GM06990 (cell line): ENCODE measurements around the gene CNGA1.

Experiments used
- DNase-seq: peaks from one replicate; pipeline ENCODE4 v3.0.0-alpha.2; 2011; ENCODE audit not compliant: insufficient read length; ENCODE audit errors: extremely low read depth
- H3K27me3 ChIP-seq: replicated peaks from 2 replicates; pipeline ENCODE4 v1.6.0; 2011; ENCODE audit warnings: low read length; ENCODE audit not compliant: control insufficient read depth, insufficient read depth
- H3K36me3 ChIP-seq: 2 replicates; pipeline ENCODE4 v1.5.1; 2011; ENCODE audit warnings: low read length; ENCODE audit not compliant: control insufficient read depth, insufficient read depth
- H3K4me3 ChIP-seq: replicated peaks from 2 replicates; pipeline ENCODE4 v1.5.1; 2011; ENCODE audit warnings: low read depth, mild to moderate bottlenecking, control low read depth, low read length
- CTCF ChIP-seq: IDR thresholded peaks from 2 replicates; pipeline ENCODE4 v1.5.1; 2011; ENCODE audit warnings: low read length, control low read depth, mild to moderate bottlenecking, inconsistent platforms; ENCODE audit not compliant: insufficient read depth, poor library complexity, severe bottlenecking

Gene CNGA1

GRCh38 chr4:48016141-48017107, at the start of gene CNGA1, which contains the start of gene NIPAL1:
Gene CNGA1 (minus strand): TSS chr4:48016681. CDS start chr4:47952689, 63,992 bp downstream.
Gene NIPAL1 (plus strand): TSS chr4:48016772. CDS start chr4:48016840, 68 bp downstream.
- peak; percentile 70 for TF ChIP-seq CTCF
- DNase-seq = peak; percentile 88
- Histone ChIP-seq H3K4me3 (peak within 1 kb of the TSS; percentile 63), H3K27me3 (no peaks in the 10 kb centered on the region), H3K36me3 (no peaks in the 10 kb centered on the region)

- TF ChIP-seq CTCF = peak; percentile 32
- Histone ChIP-seq H3K36me3 (no peaks in the 10 kb centered on the region), H3K4me3 (no peak overlapping the region), H3K27me3 (no peaks in the 10 kb centered on the region)
- DNase-seq = peak; percentile 69
Measured at GRCh38 chr4:48065587-48066052, 49.1 kb upstream of the CNGA1 start.

- no peak for DNase-seq
- Histone ChIP-seq H3K4me3 (no peak overlapping the region), H3K27me3 (no peaks in the 10 kb centered on the region), H3K36me3 (no peaks in the 10 kb centered on the region)
- TF ChIP-seq CTCF = no peak
Measured at GRCh38 chr4:48064349-48064748, 47.9 kb upstream of the CNGA1 start.

GRCh38 chr4:48058617-48059530, 42.4 kb upstream of the CNGA1 start:
- TF ChIP-seq CTCF = no peak
- no peaks in the 10 kb centered on the region for H3K36me3 ChIP-seq
- DNase-seq = no peak

GRCh38 chr4:48051078-48051477, 34.6 kb upstream of the CNGA1 start:
- no peak for TF ChIP-seq CTCF
- no peak for DNase-seq
- Histone ChIP-seq H3K4me3 (no peak overlapping the region), H3K27me3 (no peaks in the 10 kb centered on the region), H3K36me3 (no peaks in the 10 kb centered on the region)

More at GRCh38 chr4:48058617-48059530, 42.4 kb upstream of the CNGA1 start:
- Histone ChIP-seq H3K4me3 (no peak overlapping the region), H3K27me3 (no peaks in the 10 kb centered on the region)
